ENCODE measurements around the gene RAB11FIP3. TPM values are rescaled to one million over a fixed set of nuclear protein-coding genes. Genes with fewer than 3 reads are reported as not detected.

Gene RAB11FIP3
- total and polyA plus RNA-seq, 2 of the 13 experiments (the other 11 are each of a cell fraction or from before 2014, with no cell fraction given), result 34.3 to 57.6 TPM

- H3K27me3 ChIP-seq (ENCODE audit: control insufficient read depth in 1 of 2, insufficient read depth in 2 of 2, low read length in 2 of 2), result peaks cover 7 to 33% of the 10 kb centered on the region in 2 experiments
- H3K27ac ChIP-seq (ENCODE audit: extremely low read length, insufficient read depth, low read length), result no peak overlapping the region
- 0 out of 5 replicates have a peak, but pooled peaks cover 0 to 5% of the 10 kb centered on the region in 2 experiments for H3K36me3 ChIP-seq (replicated peaks in 1 of 2; ENCODE audit: control insufficient read depth in 1 of 2, insufficient read depth in 2 of 2, low read length in 2 of 2)
- FAIRE-seq (no peak), ATAC-seq (no peak), DNase-seq (ENCODE audit: low spot score) (no peak)
- in situ Hi-C loops (cut with HindIII; ENCODE audit: extremely low pct_ligation_motif_present, low pct_unique_long_range_greater_than_20kb), result no loop called here
- H3K79me2 ChIP-seq (ENCODE audit: insufficient read depth, low read length), result peaks cover 7% of the 10 kb centered on the region
- peak overlapping the region; percentile 70; the same call in 1 of the 2 replicates for H3K9ac ChIP-seq (ENCODE audit: insufficient read depth, low read depth, low read length)
- no peaks in the 10 kb centered on the region for H4K20me1 ChIP-seq (ENCODE audit: insufficient read depth, low read length)
- peak overlapping the region; percentile 34 to 92 (median 45); a peak in 4 of 6 replicates for H3K4me3 ChIP-seq (replicated peaks in 1 of 3; ENCODE audit: insufficient read depth in 1 of 3, low read depth in 2 of 3, low read length in 3 of 3)
- ChIA-PET POLR2A (interaction anchor here (1.0 to 1.7 kb wide), 6 partner anchors 9 to 167 kb away, joined by 3 to 10 read pairs (median 4); no protein-coding TSS in a partner anchor), CTCF (ENCODE audit: low intra/inter-chr PET ratio, low total read pairs) (no interaction called here)
- no TSS peak for BruUV-seq (replicated peaks)
- peak overlapping the region; percentile 91 for H3K4me2 ChIP-seq (ENCODE audit: low read depth, low read length)
- peaks cover 64% of the 10 kb centered on the region for H3K4me1 ChIP-seq (ENCODE audit: insufficient read depth, low read length)
- no peak overlapping the region for H2AFZ ChIP-seq (ENCODE audit: low read length)
- 15% methylated on average over 5 of the region's 35 CpGs for WGBS (ENCODE audit: low lambda C conversion rate)
- H3K9me3 ChIP-seq (ENCODE audit: low read length), result no peaks in the 10 kb centered on the region
- intact Hi-C loops (cut with micrococcal nuclease; ENCODE audit: unreplicated experiment), result loop anchor here (5.0 kb wide), 1 partner anchor 35 kb away; no protein-coding TSS in a partner anchor
- TF ChIP-seq NFKBIZ (CRISPR knock-in tag; IDR thresholded peaks at IDR 0.05), result no peak
- TF ChIP-seq ZNF282 (IDR thresholded peaks at IDR 0.05; ENCODE audit: partially characterized antibody), result no peak
- TF ChIP-seq TAF1 (CRISPR knock-in tag; IDR thresholded peaks at IDR 0.05), result 0 out of 2 replicates have a peak, but pooled peaks have one; percentile 3
- TF ChIP-seq ETV5 (CRISPR knock-in tag; IDR thresholded peaks at IDR 0.05; ENCODE audit: borderline replicate concordance), result no peak
- no peak for TF ChIP-seq ZNF598 (CRISPR knock-in tag; IDR thresholded peaks at IDR 0.05; ENCODE audit: borderline replicate concordance)
- no peak for TF ChIP-seq ARNT (IDR thresholded peaks at IDR 0.05)
- no peak for TF ChIP-seq SMYD3 (CRISPR knock-in tag; IDR thresholded peaks at IDR 0.05)
- no peak for TF ChIP-seq EP300 (IDR thresholded peaks at IDR 0.05; ENCODE audit: low read depth in 2 of 2, low read length in 2 of 2)
- no peak for TF ChIP-seq EP300 (CRISPR knock-in tag; IDR thresholded peaks at IDR 0.05; ENCODE audit: borderline replicate concordance)
- no peak for TF ChIP-seq FOXO4 (CRISPR knock-in tag; conservative IDR thresholded peaks at IDR 0.05)
- TF ChIP-seq GATAD2A (CRISPR knock-in tag; IDR thresholded peaks at IDR 0.05), result no peak
- 0 out of 2 replicates have a peak, but pooled peaks have one; percentile 24 for TF ChIP-seq HNF4A (CRISPR knock-in tag; IDR thresholded peaks at IDR 0.05)
- no peak for TF ChIP-seq NCOA2 (CRISPR knock-in tag; IDR thresholded peaks at IDR 0.05)
- no peak for TF ChIP-seq YEATS2 (CRISPR knock-in tag; IDR thresholded peaks at IDR 0.05; ENCODE audit: borderline replicate concordance)
- no peak for TF ChIP-seq ZNF737 (CRISPR knock-in tag; IDR thresholded peaks at IDR 0.05; ENCODE audit: borderline replicate concordance)
- 0 out of 2 replicates have a peak, but pooled peaks have one; percentile 9 for TF ChIP-seq ZFX (CRISPR knock-in tag; IDR thresholded peaks at IDR 0.05; ENCODE audit: low read depth)
- TF ChIP-seq SMARCE1 (IDR thresholded peaks at IDR 0.05; ENCODE audit: borderline replicate concordance), result no peak
- TF ChIP-seq HNRNPL (IDR thresholded peaks at IDR 0.05; ENCODE audit: low read depth, low read length), result peak; percentile 56
- TF ChIP-seq ZBTB8A (CRISPR knock-in tag; IDR thresholded peaks at IDR 0.05; ENCODE audit: borderline replicate concordance, low read depth), result no peak
- TF ChIP-seq NRL (CRISPR knock-in tag; IDR thresholded peaks at IDR 0.05; ENCODE audit: borderline replicate concordance), result peak; percentile 63; the same call in 1 of the 2 replicates
- peak; percentile 31; the same call in 1 of the 2 replicates for TF ChIP-seq ZFY (CRISPR knock-in tag; IDR thresholded peaks at IDR 0.05)
Observed at GRCh38 chr16:567373-568256, 142.2 kb downstream of the RAB11FIP3 start.
